Measurements from ENCODE around the gene HIP1.

DNA sequence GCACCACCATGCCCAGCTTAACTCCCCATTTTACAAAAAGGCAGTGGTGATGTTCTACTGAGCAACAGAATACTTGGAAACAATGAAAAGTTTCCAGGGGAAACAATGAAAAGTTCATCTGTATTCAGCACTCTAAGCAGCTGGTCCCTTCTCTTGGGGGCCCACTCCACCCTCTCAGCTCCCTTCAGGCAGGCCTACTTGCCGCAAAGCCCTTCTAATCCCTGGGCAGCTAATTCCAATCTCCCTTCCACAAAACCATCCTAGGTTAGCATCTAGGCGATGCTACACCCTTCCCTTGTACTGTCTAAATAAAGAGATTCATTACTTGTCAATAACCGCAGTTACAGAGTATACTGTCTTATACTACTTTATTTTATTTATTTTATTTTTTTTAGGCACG is 167.5 kb downstream of the HIP1 start:
- TF ChIP-seq EP300 (IDR thresholded peaks at IDR 0.05) (no peak), POLR2A (IDR thresholded peaks at IDR 0.05; ENCODE audit: low read depth) (no peak), POLR2AphosphoS5 (IDR thresholded peaks at IDR 0.05) (no peak)
- TF ChIP-seq, protein P1, sequence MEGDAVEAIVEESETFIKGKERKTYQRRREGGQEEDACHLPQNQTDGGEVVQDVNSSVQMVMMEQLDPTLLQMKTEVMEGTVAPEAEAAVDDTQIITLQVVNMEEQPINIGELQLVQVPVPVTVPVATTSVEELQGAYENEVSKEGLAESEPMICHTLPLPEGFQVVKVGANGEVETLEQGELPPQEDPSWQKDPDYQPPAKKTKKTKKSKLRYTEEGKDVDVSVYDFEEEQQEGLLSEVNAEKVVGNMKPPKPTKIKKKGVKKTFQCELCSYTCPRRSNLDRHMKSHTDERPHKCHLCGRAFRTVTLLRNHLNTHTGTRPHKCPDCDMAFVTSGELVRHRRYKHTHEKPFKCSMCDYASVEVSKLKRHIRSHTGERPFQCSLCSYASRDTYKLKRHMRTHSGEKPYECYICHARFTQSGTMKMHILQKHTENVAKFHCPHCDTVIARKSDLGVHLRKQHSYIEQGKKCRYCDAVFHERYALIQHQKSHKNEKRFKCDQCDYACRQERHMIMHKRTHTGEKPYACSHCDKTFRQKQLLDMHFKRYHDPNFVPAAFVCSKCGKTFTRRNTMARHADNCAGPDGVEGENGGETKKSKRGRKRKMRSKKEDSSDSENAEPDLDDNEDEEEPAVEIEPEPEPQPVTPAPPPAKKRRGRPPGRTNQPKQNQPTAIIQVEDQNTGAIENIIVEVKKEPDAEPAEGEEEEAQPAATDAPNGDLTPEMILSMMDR (IDR thresholded peaks at IDR 0.05) = no peak

Data from esophagus muscularis mucosa (tissue), 4 donors.